Esophagus muscularis mucosa (tissue), 4 donors: ENCODE results near the gene SH3GL2.

Experiments
- CTCF ChIP-seq, 3 experiments: fragments of 200-600 bp in 2 of 3; fragments of 450-650 bp in 1 of 3; sonication (generic) in 2 of 3; IDR thresholded peaks; one replicate each; pipeline ENCODE4 v1.5.1; 2017 to 2019; ENCODE audit warnings: antibody characterized with exemption in 3 of 3, mild to moderate bottlenecking in 2 of 3, moderate library complexity in 1 of 3
- EP300 ChIP-seq: sonication (generic); formaldehyde crosslinking; IDR thresholded peaks from one replicate; pipeline ENCODE4 v1.6.1; 2017; ENCODE audit warnings: antibody characterized with exemption
- POLR2A ChIP-seq: fragments of 450-650 bp; IDR thresholded peaks from one replicate; pipeline ENCODE4 v1.6.1; 2017; ENCODE audit warnings: antibody characterized with exemption, moderate library complexity, mild to moderate bottlenecking, low read depth

- TF ChIP-seq CTCF (IDR thresholded peaks at IDR 0.05) (no peak), POLR2A (no peak), EP300 (no peak)
Measured at GRCh38 chr9:17551023-17551422, 27.8 kb upstream of the SH3GL2 start.
